Measurements from ENCODE around the gene ADAD2. TPM values are rescaled to one million over a fixed set of nuclear protein-coding genes. Genes with fewer than 3 reads are reported as not detected.

Gene ADAD2
- polyA plus RNA-seq, 1 donor from 2014 or later = not detected

DNA sequence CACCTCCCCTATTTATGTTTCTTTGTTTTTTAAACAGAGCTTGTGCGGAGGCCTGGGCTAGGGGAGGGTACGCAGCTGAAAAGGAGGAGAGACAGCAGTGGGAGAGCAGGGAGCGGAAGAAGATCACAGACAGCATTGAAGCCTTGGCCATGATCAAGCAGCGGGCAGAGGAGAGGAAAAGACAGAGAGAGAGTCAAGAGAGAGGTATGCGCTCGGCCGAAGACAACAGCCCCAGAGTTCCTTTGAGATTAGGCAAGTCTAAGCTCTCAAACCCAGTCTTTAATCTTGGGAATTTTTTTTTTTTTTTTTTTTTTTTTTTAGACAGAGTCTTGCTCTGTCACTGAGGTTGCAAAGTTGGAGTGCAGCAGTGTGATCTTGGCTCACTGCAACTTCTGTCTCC is 25.2 kb upstream of the ADAD2 start:
- no peaks in the 10 kb centered on the region for H3K36me3 Mint-ChIP-seq
- H3K9me3 Mint-ChIP-seq = no peaks in the 10 kb centered on the region
- no peaks in the 10 kb centered on the region for H3K4me1 Mint-ChIP-seq
- H3K4me3 Mint-ChIP-seq = no peak overlapping the region
- H3K27me3 Mint-ChIP-seq = peaks cover 22% of the 10 kb centered on the region
- H3K27ac Mint-ChIP-seq = no peak overlapping the region

GRCh38 chr16:84166796-84167695 is 23.9 kb upstream of the ADAD2 start:
- no peak overlapping the region for H3K4me3 Mint-ChIP-seq
- peaks cover 17% of the 10 kb centered on the region for H3K27me3 Mint-ChIP-seq
- H3K27ac Mint-ChIP-seq = peak overlapping the region in 1 of 3 donors; percentile 19
- H3K4me1 Mint-ChIP-seq = no peaks in the 10 kb centered on the region
- no peaks in the 10 kb centered on the region for H3K9me3 Mint-ChIP-seq
- no peaks in the 10 kb centered on the region for H3K36me3 Mint-ChIP-seq

- Mint-ChIP-seq H3K4me1 (no peaks in the 10 kb centered on the region), H3K4me3 (no peak overlapping the region), H3K27me3 (peaks cover 12% of the 10 kb centered on the region), H3K9me3 (no peaks in the 10 kb centered on the region), H3K27ac (no peak overlapping the region), H3K36me3 (no peaks in the 10 kb centered on the region)
Observed at GRCh38 chr16:84169765-84170310, 21.1 kb upstream of the ADAD2 start.

DNA sequence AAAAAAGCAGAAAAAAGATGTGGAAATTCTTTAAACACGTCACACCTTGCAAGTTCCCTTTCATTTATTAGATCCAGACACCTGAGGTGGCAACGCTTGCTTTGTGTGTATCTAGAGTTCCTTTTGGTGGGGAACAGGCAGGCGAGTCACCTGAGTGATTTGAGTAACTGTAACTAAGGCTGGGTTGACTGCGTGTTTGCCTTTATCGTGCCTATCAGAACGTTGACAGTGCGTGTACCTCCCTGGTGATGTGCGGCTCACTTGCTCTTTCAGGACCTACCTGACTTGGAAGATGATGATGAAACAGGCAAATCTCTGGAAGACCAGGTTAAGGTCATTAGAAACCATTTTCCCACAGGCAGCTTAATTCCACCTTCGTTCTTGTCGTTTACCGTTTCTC is 16.6 kb upstream of the ADAD2 start:
- H3K27ac Mint-ChIP-seq = no peak overlapping the region
- peaks cover 3 to 5% (median 4%) of the 10 kb centered on the region in 3 donors for H3K4me1 Mint-ChIP-seq
- H3K36me3 Mint-ChIP-seq = no peaks in the 10 kb centered on the region
- no peak overlapping the region for H3K4me3 Mint-ChIP-seq
- peaks cover 1% of the 10 kb centered on the region for H3K27me3 Mint-ChIP-seq
- no peaks in the 10 kb centered on the region for H3K9me3 Mint-ChIP-seq

GRCh38 chr16:84175350-84176081 is 15.4 kb upstream of the ADAD2 start:
- H3K9me3 Mint-ChIP-seq = no peaks in the 10 kb centered on the region
- peaks cover 3 to 5% (median 4%) of the 10 kb centered on the region in 3 donors for H3K4me1 Mint-ChIP-seq
- H3K36me3 Mint-ChIP-seq = no peaks in the 10 kb centered on the region
- H3K27me3 Mint-ChIP-seq = no peaks in the 10 kb centered on the region
- peak overlapping the region in 2 of 4 donors; percentile 36 to 70 for H3K4me3 Mint-ChIP-seq
- no peak overlapping the region for H3K27ac Mint-ChIP-seq

DNA sequence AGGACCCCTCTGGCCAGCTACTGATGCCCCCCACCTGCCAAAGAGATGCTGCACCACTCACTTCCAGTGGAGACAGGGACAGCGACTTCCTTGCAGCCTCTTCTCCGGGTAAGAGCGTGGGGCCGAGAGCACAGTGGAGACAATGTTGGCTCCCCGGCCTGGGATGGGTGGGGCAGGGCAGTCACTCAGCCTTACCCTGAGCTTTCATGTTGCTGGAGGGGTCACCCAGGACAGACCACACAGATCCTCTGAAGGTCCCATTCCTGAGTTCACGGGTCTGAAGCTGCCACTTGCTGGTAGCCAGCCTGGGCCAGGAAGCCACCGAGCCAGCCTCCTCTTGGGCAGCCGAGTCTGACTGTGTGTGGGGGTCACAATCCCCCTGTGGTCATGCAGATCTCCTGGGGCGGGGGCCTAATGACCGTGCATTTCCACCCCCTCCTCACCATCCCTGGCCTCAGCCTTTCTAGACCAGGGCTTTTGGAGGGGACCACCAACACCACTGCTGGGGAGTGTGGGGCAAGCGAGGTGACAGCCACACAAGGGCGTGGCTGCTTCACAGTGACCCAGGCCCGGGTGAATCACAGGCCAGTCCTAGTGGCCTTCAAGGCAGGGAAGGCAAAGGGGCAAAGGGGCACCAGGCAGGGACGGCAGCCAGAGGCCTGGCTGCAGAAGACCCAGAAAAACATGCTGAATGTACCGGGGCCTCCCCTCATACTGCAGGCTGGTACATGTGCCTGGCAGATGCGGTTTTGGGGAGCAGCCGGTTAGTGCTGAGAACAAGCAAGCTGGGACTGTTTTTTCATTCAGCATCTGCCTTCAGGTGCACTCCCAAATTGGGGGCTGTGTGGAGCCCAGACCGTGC is 14.5 kb upstream of the ADAD2 start:
- Mint-ChIP-seq H3K9me3 (no peaks in the 10 kb centered on the region), H3K36me3 (no peaks in the 10 kb centered on the region), H3K27me3 (no peaks in the 10 kb centered on the region), H3K27ac (no peak overlapping the region), H3K4me3 (no peak overlapping the region), H3K4me1 (peaks cover 3 to 5% (median 4%) of the 10 kb centered on the region in 3 donors)

GRCh38 chr16:84177741-84178073 is 13.2 kb upstream of the ADAD2 start:
- no peaks in the 10 kb centered on the region for H3K9me3 Mint-ChIP-seq
- peak overlapping the region in 1 of 3 donors; percentile 64 for H3K27ac Mint-ChIP-seq
- H3K27me3 Mint-ChIP-seq = no peaks in the 10 kb centered on the region
- peaks cover 1% of the 10 kb centered on the region for H3K36me3 Mint-ChIP-seq
- peak overlapping the region in 1 of 4 donors; percentile 26 for H3K4me3 Mint-ChIP-seq
- H3K4me1 Mint-ChIP-seq = peaks cover 3 to 5% (median 4%) of the 10 kb centered on the region in 3 donors

DNA sequence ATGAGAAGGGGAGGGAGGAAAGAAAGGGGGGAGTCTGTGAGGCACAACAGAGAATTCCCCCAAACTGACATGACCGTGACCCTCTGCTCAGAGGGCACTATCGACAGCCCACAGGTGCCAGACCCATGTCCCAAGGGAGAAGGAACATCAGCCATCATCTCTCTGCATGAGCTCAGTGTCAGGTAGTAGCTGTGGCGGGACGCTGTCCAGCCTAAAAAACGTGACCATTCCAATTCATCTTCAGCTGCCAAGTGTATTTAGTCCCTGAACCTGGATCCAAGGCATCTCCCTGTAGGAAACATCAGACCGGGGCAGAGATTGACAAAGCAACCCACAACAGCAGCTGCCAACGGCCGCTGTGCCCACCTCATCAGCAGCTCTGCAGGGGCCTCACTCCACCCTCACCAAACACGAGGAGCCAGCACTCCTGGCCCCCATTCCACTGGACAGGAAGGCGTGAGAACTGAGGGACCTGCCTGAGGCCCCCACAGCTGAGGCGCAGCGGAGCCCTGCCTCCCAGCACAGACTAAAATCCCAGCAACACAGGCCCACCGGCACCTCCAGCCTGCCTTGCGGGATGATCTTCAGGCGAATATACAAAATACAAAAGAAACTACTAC is 12.7 kb upstream of the ADAD2 start:
- Mint-ChIP-seq H3K36me3 (peaks cover 3% of the 10 kb centered on the region), H3K4me3 (peak overlapping the region in 1 of 4 donors; percentile 26), H3K4me1 (peaks cover 3 to 5% (median 4%) of the 10 kb centered on the region in 3 donors), H3K27me3 (no peaks in the 10 kb centered on the region), H3K27ac (peak overlapping the region in 1 of 3 donors; percentile 64), H3K9me3 (no peaks in the 10 kb centered on the region)

DNA sequence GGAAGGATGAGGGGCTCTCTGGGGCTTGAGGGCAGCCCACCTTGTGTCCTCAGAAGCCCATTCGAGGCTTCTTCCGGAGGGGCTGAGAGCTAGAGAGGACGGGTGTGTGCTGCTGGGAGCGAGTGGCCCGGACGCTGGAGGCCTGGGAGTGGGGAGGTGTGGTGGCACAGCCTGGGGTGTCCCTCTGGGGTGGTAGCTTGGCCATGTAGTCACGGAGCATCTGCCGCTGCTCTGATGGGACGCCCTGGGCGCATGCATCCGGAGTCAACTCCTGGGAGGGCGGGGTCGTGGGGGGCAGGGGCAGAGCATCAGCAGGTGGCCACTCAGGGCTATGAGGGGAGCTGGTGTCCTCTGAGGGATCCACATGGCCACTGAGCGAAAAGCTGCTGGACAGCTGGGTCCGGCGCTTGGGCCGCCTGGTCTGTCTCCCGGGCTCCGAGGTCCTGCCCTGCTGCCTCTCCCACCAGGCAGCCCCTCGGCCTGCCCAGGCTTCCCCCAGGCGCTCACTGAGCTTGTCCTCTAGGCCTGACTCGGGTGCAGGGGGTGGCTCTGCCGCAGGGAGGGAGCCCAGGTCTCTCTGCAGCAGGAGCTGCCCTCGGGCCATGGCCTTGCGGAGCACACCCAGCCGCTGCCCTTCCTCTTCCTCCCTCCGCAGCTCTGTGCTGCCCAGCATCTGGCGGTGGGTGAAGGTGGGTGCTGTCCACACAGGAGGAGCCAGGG is 11.9 kb upstream of the ADAD2 start:
- Mint-ChIP-seq H3K27ac (no peak overlapping the region), H3K4me1 (peaks cover 3 to 5% (median 4%) of the 10 kb centered on the region in 3 donors), H3K9me3 (no peaks in the 10 kb centered on the region), H3K36me3 (peaks cover 3% of the 10 kb centered on the region), H3K27me3 (no peaks in the 10 kb centered on the region), H3K4me3 (no peak overlapping the region)

DNA sequence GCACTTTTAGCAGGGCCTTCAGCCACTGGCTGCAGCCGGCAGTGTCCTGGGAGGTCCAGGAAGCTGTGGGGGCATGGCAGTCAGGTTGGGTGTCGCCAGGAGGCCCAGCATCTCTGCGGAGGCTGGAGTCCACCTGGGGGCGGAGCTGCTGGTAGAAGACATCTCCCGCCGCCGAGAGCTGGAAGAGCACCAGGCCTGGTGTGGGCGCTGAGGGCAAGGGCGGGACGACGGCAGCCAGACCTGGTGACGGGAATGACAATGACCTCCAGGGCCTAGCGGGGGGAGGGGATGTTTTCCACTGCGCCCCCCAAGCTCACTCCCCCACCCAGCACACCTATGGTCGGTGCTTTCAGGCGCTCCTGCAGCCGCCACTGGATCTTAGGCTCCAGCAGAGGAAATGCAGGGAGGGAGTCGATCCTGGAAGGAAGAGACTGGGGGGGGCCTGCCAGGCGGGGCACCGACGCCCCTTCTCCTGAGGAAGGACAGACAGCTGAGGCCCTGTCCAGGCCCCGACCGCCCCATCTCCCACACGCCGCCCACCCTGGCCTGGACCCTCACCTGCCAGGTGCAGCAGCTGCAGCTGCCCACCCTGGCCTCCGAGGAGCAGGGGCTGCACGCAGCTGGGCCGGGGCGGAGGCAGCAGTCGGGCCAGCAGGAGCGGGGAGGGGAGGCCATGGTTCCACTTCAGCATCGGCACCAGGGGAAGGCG is 11.2 kb upstream of the ADAD2 start:
- no peaks in the 10 kb centered on the region for H3K27me3 Mint-ChIP-seq
- H3K4me3 Mint-ChIP-seq = no peak overlapping the region
- H3K27ac Mint-ChIP-seq = no peak overlapping the region
- peaks cover 5 to 8% (median 6%) of the 10 kb centered on the region in 3 donors for H3K4me1 Mint-ChIP-seq
- H3K9me3 Mint-ChIP-seq = no peaks in the 10 kb centered on the region
- H3K36me3 Mint-ChIP-seq = peaks cover 3% of the 10 kb centered on the region

DNA sequence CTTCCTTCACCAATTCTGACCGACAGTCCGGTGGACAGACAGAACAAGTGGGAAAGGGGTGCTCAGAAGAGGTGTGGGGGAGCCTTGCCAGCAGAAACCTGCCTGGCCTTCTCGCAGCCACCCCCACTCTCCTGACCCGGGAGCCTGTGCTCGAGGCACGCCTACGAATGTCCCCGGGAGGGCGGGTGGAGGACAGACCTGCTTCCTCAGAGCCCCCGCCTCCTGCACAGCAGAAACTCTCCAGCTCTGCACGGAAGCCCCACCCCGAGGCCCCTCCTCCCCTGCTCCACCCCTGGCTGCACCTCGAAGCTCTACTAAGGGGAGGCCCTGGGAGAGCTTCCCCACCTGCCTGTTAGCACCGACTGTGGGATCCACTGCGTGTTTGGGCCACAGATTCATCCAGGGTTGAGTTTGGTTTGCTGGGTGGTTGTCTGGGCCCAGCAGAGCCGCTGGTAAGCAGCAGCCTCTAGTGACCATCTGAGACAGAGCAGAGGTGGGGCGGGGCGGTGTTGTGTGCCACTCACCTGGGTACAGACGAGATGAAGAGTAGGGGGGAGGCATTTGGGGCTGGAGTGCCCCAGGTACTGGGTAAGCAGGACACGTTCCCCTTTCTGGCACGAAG is 10.3 kb upstream of the ADAD2 start:
- no peaks in the 10 kb centered on the region for H3K27me3 Mint-ChIP-seq
- peaks cover 0 to 7% (median 5%) of the 10 kb centered on the region in 3 donors for H3K4me1 Mint-ChIP-seq
- no peaks in the 10 kb centered on the region for H3K9me3 Mint-ChIP-seq
- peaks cover 3% of the 10 kb centered on the region for H3K36me3 Mint-ChIP-seq
- H3K4me3 Mint-ChIP-seq = no peak overlapping the region
- no peak overlapping the region for H3K27ac Mint-ChIP-seq

DNA sequence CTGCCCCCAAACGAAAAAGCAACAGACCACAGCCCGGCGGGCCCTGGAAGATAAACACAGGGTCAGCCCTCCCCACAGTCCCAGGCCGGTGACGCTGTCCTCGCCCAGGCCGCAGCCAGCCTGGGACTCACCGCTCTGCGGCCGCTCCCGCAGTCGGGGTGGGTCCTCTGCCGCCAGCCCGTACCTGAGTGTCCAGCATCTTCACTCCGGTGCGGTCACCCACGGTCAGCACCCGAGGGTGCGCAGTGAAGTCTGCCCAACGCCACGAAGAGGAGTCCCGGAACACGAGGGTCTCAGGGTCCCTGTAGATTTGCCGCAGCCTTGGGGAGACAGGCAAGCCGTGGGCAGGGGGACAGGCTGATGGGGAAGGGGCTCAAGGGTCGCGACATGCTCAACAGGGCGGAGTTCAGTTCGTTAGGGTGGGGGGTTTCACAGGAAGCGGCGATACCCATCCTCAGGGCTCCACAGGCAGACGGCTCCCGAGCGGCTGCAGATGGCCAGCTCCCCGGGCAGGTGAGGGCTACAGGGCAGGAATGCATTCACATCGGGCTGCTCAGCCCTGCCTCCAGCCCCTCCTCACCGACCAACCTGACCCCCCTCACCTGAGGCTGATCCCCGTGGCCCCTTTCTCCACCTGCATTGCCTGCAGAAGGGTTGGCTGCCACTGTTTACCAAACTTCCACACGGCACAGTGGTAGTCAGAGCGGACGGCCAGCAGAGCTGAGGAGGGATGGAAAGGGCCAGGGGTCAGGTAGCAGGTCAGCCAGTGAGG is 9.6 kb upstream of the ADAD2 start:
- Mint-ChIP-seq H3K27me3 (no peaks in the 10 kb centered on the region), H3K27ac (no peak overlapping the region), H3K4me3 (no peak overlapping the region), H3K4me1 (peaks cover 0 to 11% (median 9%) of the 10 kb centered on the region in 3 donors), H3K36me3 (peaks cover 3% of the 10 kb centered on the region), H3K9me3 (no peaks in the 10 kb centered on the region)
